GM10248 (cell line): ENCODE data around the gene PHACTR3.

ENCODE experiments used
- CTCF ChIA-PET: fragments of 300-600 bp; sonication (Branson Sonifier 250); formaldehyde crosslinking; extraction: SDS; loops from one replicate; lab custom pipeline; 2021; ENCODE audit warnings: antibody characterized with exemption; lab: Yijun Ruan, JAX
- POLR2A ChIA-PET: fragments of 350-650 bp; sonication (Branson Sonifier 250); formaldehyde crosslinking; extraction: SDS; loops from one replicate; lab custom pipeline; 2020; ENCODE audit warnings: antibody characterized with exemption; lab: Yijun Ruan, JAX
- DNase-seq: peaks from one replicate; pipeline ENCODE4 v3.0.0; 2012; ENCODE audit errors: extremely low spot score
- TF ChIP-seq, protein P1 (sequence below): IDR thresholded peaks from 2 replicates; pipeline ENCODE4 v1.5.1; 2012; ENCODE audit warnings: mild to moderate bottlenecking, low read depth; ENCODE audit errors: extremely low read depth, missing control alignments, control extremely low read depth

PHACTR3 gene

DNA sequence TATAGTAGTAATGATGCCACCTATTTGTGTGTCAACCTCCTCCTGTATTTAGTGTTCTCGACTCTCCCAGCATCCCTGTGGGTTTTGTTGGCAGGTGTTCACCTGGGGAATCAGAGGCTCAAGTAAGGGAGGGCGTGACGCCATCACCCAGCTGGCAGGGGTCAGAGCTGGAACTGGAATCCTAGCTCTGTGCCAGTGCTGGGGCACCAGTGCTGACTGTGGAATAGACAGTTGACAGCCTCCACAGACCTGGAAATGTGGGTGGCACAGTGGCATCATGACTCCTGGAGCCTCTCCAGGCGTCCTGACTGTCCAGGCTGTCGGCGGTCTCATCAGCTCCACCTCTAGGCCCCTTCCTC is 226.3 kb downstream of the PHACTR3 start:
- TF ChIP-seq, protein P1, sequence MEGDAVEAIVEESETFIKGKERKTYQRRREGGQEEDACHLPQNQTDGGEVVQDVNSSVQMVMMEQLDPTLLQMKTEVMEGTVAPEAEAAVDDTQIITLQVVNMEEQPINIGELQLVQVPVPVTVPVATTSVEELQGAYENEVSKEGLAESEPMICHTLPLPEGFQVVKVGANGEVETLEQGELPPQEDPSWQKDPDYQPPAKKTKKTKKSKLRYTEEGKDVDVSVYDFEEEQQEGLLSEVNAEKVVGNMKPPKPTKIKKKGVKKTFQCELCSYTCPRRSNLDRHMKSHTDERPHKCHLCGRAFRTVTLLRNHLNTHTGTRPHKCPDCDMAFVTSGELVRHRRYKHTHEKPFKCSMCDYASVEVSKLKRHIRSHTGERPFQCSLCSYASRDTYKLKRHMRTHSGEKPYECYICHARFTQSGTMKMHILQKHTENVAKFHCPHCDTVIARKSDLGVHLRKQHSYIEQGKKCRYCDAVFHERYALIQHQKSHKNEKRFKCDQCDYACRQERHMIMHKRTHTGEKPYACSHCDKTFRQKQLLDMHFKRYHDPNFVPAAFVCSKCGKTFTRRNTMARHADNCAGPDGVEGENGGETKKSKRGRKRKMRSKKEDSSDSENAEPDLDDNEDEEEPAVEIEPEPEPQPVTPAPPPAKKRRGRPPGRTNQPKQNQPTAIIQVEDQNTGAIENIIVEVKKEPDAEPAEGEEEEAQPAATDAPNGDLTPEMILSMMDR, result no peak
- POLR2A ChIA-PET, result no interaction called here
- CTCF ChIA-PET, result interaction anchor here (1.3 kb wide), 1 partner anchor 19 kb away, joined by 4 read pairs; no protein-coding TSS in a partner anchor
- DNase-seq, result peak; percentile 22

DNA sequence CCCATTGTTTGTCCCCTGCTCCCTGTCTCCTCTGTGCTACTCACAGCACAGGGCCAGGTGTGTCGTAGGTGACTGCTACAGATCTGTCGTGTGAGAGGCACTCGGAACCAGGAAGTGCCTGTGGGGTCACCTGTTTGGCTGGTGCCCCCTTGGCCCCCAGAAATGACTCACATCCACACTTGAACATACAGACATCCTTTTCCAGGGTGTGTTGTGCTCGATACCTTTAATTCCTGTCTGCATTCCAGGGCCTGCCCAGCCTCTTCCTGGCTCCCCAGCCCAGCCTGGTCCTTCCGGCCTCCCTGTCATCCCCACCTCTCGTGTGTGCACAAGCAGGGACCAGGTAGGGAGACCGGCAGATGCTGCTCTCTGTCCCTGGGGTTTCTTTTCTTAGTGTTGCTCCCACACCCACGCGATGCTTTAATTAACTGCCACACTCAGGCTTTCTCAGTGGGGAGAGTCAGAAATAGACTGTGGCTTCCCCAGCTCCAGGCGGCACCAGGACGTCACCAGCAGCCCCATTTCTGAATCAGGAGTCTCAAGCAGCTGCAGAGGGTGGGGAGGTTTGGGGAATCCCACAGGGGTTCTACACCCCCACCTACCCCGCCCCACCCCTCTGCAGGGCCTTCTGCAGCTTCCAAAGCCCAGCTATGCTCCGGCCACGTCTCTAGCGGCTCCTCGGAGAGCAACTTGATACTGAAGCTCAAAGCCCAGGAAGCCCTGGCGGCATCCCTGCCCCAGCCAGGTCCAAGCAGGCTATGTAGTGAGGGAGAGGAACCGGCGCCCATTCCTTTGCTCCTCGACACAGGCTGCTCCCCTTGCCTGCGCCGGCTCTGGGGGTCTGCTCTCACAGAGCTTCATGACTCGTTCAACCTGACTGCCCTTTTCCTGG is 226.9 kb downstream of the PHACTR3 start:
- ChIA-PET POLR2A (no interaction called here), CTCF (interaction anchor here (1.3 to 1.6 kb wide), 2 partner anchors 19 to 48 kb away, joined by 4 to 5 read pairs; no protein-coding TSS in a partner anchor)
- TF ChIP-seq, protein P1, result no peak
- DNase-seq, result peak; percentile 39

DNA sequence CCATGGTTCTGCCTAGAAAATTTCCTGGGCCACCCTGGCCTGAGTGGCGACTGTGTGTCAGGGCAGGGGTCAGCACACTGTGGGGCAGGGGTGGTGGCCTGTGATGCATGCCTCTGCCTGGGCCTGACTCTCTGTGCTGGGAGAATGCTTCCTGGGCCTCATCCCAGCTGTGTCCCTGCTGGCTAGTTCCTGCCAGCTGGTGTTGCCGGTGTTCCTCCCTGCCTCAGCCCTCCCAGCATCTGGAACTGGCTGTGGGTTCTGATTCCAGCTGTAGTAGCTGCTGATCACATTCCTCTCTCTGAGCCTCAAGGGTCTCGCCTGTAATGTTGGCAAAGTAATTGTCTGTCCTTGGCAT is 227.6 kb downstream of the PHACTR3 start:
- TF ChIP-seq, protein P1, result no peak
- POLR2A ChIA-PET, result no interaction called here
- CTCF ChIA-PET, result interaction anchor here (1.6 kb wide), 1 partner anchor 48 kb away, joined by 5 read pairs; no protein-coding TSS in a partner anchor
- no peak for DNase-seq

DNA sequence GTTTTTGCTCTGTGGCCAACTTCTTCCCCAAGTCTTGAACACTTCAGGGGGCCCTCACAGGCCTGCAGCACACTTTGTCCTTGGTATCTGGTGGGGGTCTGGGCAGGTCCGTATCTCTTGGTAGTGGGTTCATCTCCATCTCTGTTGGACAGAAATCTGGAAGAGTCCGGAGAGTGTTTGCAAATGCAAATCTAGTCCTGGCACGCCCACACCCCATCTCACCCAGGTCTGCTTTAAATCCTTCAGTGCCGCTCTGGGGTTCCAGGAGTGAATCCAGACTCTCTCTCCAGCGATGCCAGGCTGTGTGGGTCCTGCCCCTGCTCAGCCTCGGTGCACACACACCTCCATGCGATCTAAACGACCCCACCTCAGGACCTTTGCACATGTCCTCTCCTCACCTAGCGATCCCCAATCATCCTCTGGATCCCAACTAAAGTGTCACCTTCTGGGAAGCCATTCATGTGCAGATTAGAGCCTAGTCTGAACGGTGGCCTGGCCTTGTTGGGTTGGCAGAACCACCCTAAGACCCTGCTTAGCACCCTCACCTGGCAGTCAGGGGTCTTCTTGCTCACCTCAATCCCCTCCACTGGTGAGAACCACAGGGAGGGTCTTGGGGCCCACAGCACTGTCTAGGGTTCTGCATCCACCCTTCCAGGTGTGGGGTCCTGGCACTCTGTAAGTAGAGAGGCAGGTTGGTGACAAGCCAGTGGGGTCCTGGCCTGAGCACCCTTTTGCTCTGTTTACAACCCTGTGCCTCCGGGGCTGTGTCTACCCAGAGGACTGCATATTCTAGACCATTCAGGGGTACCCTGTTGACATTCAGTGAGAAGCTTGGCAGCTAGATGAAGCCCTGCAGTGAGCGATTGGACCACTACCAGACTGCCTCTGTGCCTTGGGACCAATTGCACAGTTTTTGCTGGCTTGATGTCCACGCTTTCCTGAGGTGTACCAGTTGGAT is 228.3 kb downstream of the PHACTR3 start:
- TF ChIP-seq, protein P1, result no peak
- POLR2A ChIA-PET, result no interaction called here
- DNase-seq, result peak; percentile 6
- CTCF ChIA-PET, result interaction anchor here (1.6 kb wide), 1 partner anchor 49 kb away, joined by 5 read pairs; no protein-coding TSS in a partner anchor

DNA sequence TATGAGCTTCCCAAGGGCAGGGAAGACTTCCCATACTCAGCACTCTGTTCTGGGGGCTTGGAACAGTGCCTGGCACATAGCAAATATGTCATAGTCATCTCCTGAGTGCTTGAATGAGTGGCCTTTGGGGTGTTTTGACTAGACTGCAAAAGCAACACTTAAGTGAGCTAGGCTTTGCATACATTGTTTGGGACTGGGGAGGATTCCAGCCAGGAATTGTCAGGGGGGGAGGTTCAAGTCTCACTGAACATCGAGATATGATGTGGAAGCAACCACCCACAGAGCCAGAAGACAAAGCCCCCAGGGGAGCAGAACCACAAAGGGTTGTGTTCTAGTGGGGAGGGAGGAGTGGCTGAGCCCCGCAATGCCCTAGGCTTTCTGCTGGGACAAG is 230.7 kb downstream of the PHACTR3 start:
- DNase-seq, result no peak
- POLR2A ChIA-PET, result no interaction called here
- CTCF ChIA-PET, result interaction anchor here (1.9 kb wide), 1 partner anchor 51 kb away, joined by 5 read pairs; no protein-coding TSS in a partner anchor
- TF ChIP-seq, protein P1, result no peak
